Liver (tissue), 9 donors: ENCODE measurements around the gene PTPN22. TPM values are rescaled to one million over a fixed set of nuclear protein-coding genes. Genes with fewer than 3 reads are reported as not detected.

Source experiments
- DNase-seq: peaks from one replicate; pipeline ENCODE4 v3.0.0-alpha.2; 2017; ENCODE audit warnings: low spot score
- H3K27ac ChIP-seq, 2 donors: one replicate each; pipeline ENCODE4 v1.7.0; 2013; ENCODE audit warnings: inconsistent platforms in 2 of 2, low read length in 2 of 2, control low read depth in 1 of 2, low read depth in 1 of 2, mild to moderate bottlenecking in 1 of 2
- H3K27me3 ChIP-seq, 4 donors: one replicate each; pipeline versions ENCODE4 v1.6.1 to v1.7.0; 2013; ENCODE audit warnings: low read length in 3 of 4, inconsistent platforms in 1 of 4, mild to moderate bottlenecking in 1 of 4, moderate library complexity in 1 of 4; ENCODE audit not compliant: control insufficient read depth in 4 of 4, insufficient read depth in 4 of 4
- H3K36me3 ChIP-seq, 4 donors: one replicate each; pipeline versions ENCODE4 v1.6.1 to v1.7.0; 2013; ENCODE audit warnings: low read length in 3 of 4, mild to moderate bottlenecking in 3 of 4, low read depth in 1 of 4, moderate library complexity in 1 of 4; ENCODE audit not compliant: control insufficient read depth in 4 of 4, insufficient read depth in 3 of 4
- H3K4me1 ChIP-seq, 4 donors: one replicate each; pipeline versions ENCODE4 v1.6.1 to v1.7.0; 2013; ENCODE audit warnings: low read length in 3 of 4, mild to moderate bottlenecking in 3 of 4, moderate library complexity in 1 of 4; ENCODE audit not compliant: control insufficient read depth in 4 of 4, insufficient read depth in 4 of 4
- H3K4me3 ChIP-seq, 3 donors: one replicate each; pipeline versions ENCODE4 v1.6.1 to v1.7.0; 2013; ENCODE audit warnings: low read length in 3 of 3, control low read depth in 1 of 3, low read depth in 1 of 3, mild to moderate bottlenecking in 1 of 3
- H3K9ac ChIP-seq, 2 donors: one replicate each; pipeline ENCODE4 v1.7.0; 2013; ENCODE audit warnings: low read length in 2 of 2, mild to moderate bottlenecking in 2 of 2, moderate library complexity in 2 of 2, control low read depth in 1 of 2, low read depth in 1 of 2
- H3K9me3 ChIP-seq, 4 donors: one replicate each; pipeline versions ENCODE4 v1.6.1 to v1.7.0; 2013; ENCODE audit warnings: low read length in 3 of 4; ENCODE audit not compliant: control insufficient read depth in 4 of 4
- ATF3 ChIP-seq: IDR thresholded peaks from 2 replicates; pipeline ENCODE4 v1.6.1; 2016; ENCODE audit warnings: antibody characterized with exemption
- EGR1 ChIP-seq, 2 donors: IDR thresholded peaks; 2 replicates each; pipeline ENCODE4 v1.6.1; 2016 to 2018; ENCODE audit warnings: antibody characterized with exemption in 2 of 2, low read depth in 2 of 2
- FOXA1 ChIP-seq: IDR thresholded peaks from 2 replicates; pipeline ENCODE4 v1.6.1; 2016; ENCODE audit warnings: antibody characterized with exemption
- FOXA2 ChIP-seq: IDR thresholded peaks from 2 replicates; pipeline ENCODE4 v1.6.1; 2016; ENCODE audit warnings: antibody characterized with exemption
- GABPA ChIP-seq, 2 donors: IDR thresholded peaks in 1 of 2; conservative IDR thresholded peaks in 1 of 2; 2 replicates each; pipeline ENCODE4 v1.6.1; 2016; ENCODE audit warnings: antibody characterized with exemption in 2 of 2, mild to moderate bottlenecking in 1 of 2, moderate library complexity in 1 of 2
- HNF4A ChIP-seq, 2 donors: conservative IDR thresholded peaks; 2 replicates each; pipeline ENCODE4 v1.6.1; 2016; ENCODE audit warnings: antibody characterized with exemption in 2 of 2, mild to moderate bottlenecking in 2 of 2
- HNF4G ChIP-seq: IDR thresholded peaks from 2 replicates; pipeline ENCODE4 v1.6.1; 2016; ENCODE audit warnings: antibody characterized with exemption
- JUND ChIP-seq, 2 donors: IDR thresholded peaks; 2 replicates each; pipeline ENCODE4 v1.6.1; 2016; ENCODE audit warnings: antibody characterized with exemption in 2 of 2
- NR2F2 ChIP-seq: IDR thresholded peaks from 2 replicates; pipeline ENCODE4 v1.6.1; 2016; ENCODE audit warnings: antibody characterized with exemption
- RAD21 ChIP-seq, 2 donors: IDR thresholded peaks; 2 replicates each; pipeline ENCODE4 v1.6.1; 2016; ENCODE audit warnings: antibody characterized with exemption in 2 of 2, mild to moderate bottlenecking in 2 of 2
- REST ChIP-seq: IDR thresholded peaks from 2 replicates; pipeline ENCODE4 v1.6.1; 2016; ENCODE audit warnings: antibody characterized with exemption, mild to moderate bottlenecking
- RXRA ChIP-seq, 2 donors: IDR thresholded peaks; 2 replicates each; pipeline ENCODE4 v1.6.1; 2017 to 2018; ENCODE audit warnings: antibody characterized with exemption in 2 of 2, mild to moderate bottlenecking in 1 of 2
- SP1 ChIP-seq: IDR thresholded peaks from 2 replicates; pipeline ENCODE4 v1.6.1; 2018; ENCODE audit warnings: antibody characterized with exemption, mild to moderate bottlenecking
- TAF1 ChIP-seq: conservative IDR thresholded peaks from 2 replicates; pipeline ENCODE4 v1.6.1; 2016; ENCODE audit warnings: antibody characterized with exemption, mild to moderate bottlenecking
- YY1 ChIP-seq: IDR thresholded peaks from 2 replicates; pipeline ENCODE4 v1.6.1; 2016; ENCODE audit warnings: antibody characterized with exemption, mild to moderate bottlenecking
- ZBTB33 ChIP-seq: IDR thresholded peaks from 2 replicates; pipeline ENCODE4 v1.6.1; 2016; ENCODE audit warnings: antibody characterized with exemption
- WGBS: extraction: QIAGEN DNeasy Blood & Tissue Kit; methylation state at CpG from one replicate; pipeline ENCODE4 v1.1.7; 2013; 5-methylcytosine and 5-hydroxymethylcytosine counted together
- polyA plus RNA-seq, 2 donors: library from polyadenylated mRNA; stranded (reverse) in 1 of 2; unstranded in 1 of 2; fragments of 200-250 nt in 1 of 2; fragments of >200 nt in 1 of 2; fragmentation: Nextera tagmentation in 1 of 2; extraction: Ambion mirVana in 1 of 2; gene quantifications; one replicate each; pipeline versions ENCODE4 v1.2.1 to v1.2.3, GENCODE V29; 2013 to 2015
- total RNA-seq, 2 donors: library from RNA; depleted of rRNA; stranded (reverse); fragments of >200 nt; gene quantifications; one replicate each; pipeline ENCODE4 v1.2.3, GENCODE V29; 2014
- TF ChIP-seq, protein P1 (sequence below): IDR thresholded peaks from 2 replicates; pipeline ENCODE4 v1.6.1; 2016; ENCODE audit warnings: antibody characterized with exemption
- TF ChIP-seq, protein P2 (sequence below): fragments of 150-350 bp; IDR thresholded peaks from 2 replicates; pipeline ENCODE4 v1.5.1; 2017; ENCODE audit warnings: improper control_type of control experiment, low read depth, low read length; ENCODE audit not compliant: missing input control
- donor health status: healthy.
- donor health status: healthy.
- donor health status: healthy.
- donor health status: healthy.
- donor health status: healthy.

The PTPN22 gene
- total and polyA plus RNA-seq, 4 donors: 0.24 to 1.9 (median 1.0) TPM

DNA sequence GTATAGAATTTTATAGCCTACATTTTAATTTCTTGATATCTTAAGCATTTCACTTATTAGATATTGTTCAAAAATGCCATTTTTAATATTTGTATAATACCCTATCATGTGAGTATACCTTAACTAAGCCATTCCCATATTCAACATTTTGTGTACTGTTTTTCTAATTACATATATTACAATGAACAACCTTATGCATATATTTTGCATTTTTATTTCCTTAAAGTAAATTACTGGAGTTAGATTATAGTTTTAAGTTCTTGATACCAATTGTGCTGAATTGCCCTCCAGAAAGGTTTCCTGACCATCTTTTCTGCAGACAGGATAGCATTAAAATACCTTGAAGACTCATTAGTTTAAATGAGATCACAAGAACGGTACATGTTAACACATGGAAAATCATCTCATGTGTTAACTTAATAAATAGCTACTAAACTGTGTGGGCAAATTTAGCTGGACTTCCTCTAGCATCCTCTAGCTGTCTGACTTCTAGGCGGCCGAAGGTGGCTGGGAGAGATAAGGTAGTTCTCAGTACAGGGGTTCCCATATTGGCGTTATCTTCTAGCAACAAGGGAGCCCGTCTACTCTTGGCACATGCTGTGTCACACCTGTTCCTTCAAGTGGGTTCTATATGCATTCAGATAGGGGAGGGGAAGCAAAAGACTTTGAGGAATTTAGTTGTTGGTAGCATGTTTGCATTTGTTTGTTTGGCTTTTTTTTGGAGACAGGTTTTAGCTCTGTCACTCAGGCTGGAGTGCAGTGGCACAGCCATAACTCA, 42.6 kb upstream of the PTPN22 start:
- Histone ChIP-seq H3K27ac (no peak overlapping the region), H3K9ac (no peak overlapping the region), H3K4me1 (no peaks in the 10 kb centered on the region), H3K36me3 (peaks cover 4 to 8% (median 8%) of the 10 kb centered on the region in 4 donors), H3K9me3 (no peaks in the 10 kb centered on the region), H3K27me3 (no peaks in the 10 kb centered on the region), H3K4me3 (no peak overlapping the region)
- peak; percentile 70 for DNase-seq
- WGBS: 89% methylated on average over 5 of the region's 5 CpGs
- no peak for TF ChIP-seq RAD21 (IDR thresholded peaks at IDR 0.05)
- no peak for TF ChIP-seq SP1
- no peak for TF ChIP-seq ATF3
- no peak for TF ChIP-seq YY1
- TF ChIP-seq TAF1: no peak
- no peak for TF ChIP-seq HNF4G
- no peak for TF ChIP-seq EGR1 (IDR thresholded peaks at IDR 0.05; ENCODE audit: low read depth in 2 of 2)
- TF ChIP-seq, protein P1, sequence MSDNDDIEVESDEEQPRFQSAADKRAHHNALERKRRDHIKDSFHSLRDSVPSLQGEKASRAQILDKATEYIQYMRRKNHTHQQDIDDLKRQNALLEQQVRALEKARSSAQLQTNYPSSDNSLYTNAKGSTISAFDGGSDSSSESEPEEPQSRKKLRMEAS: no peak
- TF ChIP-seq JUND (IDR thresholded peaks at IDR 0.05): no peak
- TF ChIP-seq FOXA2: no peak

GRCh38 chr1:113913312-113913668, 41.8 kb upstream of the PTPN22 start:
- no peaks in the 10 kb centered on the region for H3K27me3 ChIP-seq

More at GRCh38 chr1:113913312-113913668, 41.8 kb upstream of the PTPN22 start:
- peak overlapping the region in 1 of 2 donors; percentile 31 for H3K27ac ChIP-seq
- peaks cover 4 to 11% (median 8%) of the 10 kb centered on the region in 4 donors for H3K36me3 ChIP-seq
- no peaks in the 10 kb centered on the region for H3K4me1 ChIP-seq
- DNase-seq: no peak
- no peaks in the 10 kb centered on the region for H3K9me3 ChIP-seq
- H3K9ac ChIP-seq: no peak overlapping the region
- no peak overlapping the region for H3K4me3 ChIP-seq
- TF ChIP-seq HNF4G (no peak), ZBTB33 (no peak), FOXA1 (no peak), HNF4A (conservative IDR thresholded peaks at IDR 0.05) (no peak), TAF1 (no peak), GABPA (IDR thresholded peaks at IDR 0.05 in 1 of 2, conservative IDR thresholded peaks at IDR 0.05 in 1 of 2) (no peak), RXRA (IDR thresholded peaks at IDR 0.05) (no peak), REST (no peak), RAD21 (IDR thresholded peaks at IDR 0.05) (no peak), YY1 (no peak), EGR1 (IDR thresholded peaks at IDR 0.05; ENCODE audit: low read depth in 2 of 2) (no peak), NR2F2 (no peak)
- TF ChIP-seq, protein P1: no peak
- TF ChIP-seq, protein P2, sequence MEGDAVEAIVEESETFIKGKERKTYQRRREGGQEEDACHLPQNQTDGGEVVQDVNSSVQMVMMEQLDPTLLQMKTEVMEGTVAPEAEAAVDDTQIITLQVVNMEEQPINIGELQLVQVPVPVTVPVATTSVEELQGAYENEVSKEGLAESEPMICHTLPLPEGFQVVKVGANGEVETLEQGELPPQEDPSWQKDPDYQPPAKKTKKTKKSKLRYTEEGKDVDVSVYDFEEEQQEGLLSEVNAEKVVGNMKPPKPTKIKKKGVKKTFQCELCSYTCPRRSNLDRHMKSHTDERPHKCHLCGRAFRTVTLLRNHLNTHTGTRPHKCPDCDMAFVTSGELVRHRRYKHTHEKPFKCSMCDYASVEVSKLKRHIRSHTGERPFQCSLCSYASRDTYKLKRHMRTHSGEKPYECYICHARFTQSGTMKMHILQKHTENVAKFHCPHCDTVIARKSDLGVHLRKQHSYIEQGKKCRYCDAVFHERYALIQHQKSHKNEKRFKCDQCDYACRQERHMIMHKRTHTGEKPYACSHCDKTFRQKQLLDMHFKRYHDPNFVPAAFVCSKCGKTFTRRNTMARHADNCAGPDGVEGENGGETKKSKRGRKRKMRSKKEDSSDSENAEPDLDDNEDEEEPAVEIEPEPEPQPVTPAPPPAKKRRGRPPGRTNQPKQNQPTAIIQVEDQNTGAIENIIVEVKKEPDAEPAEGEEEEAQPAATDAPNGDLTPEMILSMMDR: no peak
- WGBS: 77% methylated on average over 3 of the region's 3 CpGs
